ENCODE data around the gene PRSS35.
"Not testable (repeated sequence)": the region's sequence is repeated elsewhere in the genome, so short reads cannot be mapped to it uniquely, and the experiment has no call there.

The PRSS35 gene

DNA sequence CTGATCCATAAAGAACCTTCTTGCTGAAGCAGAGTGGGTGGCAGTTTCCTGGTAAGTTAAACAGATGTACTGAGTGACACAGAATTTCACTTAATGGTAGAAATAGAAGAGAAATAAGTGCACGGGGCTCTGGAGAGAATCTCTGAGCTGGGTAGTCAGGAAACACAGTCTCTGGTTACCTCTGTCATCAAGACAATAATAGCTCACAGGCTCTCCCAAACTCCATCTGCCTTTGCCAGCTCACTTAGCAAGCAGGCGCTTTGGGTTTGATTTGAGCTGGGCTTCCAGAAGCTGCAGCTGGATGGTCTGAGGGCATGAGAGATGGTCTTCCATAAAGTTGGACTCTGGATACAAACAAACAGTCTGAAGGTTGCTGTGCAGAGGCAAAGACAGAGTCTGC is 39.6 kb upstream of the PRSS35 start:
- TF ChIP-seq ELF4 (IDR thresholded peaks at IDR 0.05) (no peak), FOXA1 (IDR thresholded peaks at IDR 0.05) (no peak), FOXK2 (IDR thresholded peaks at IDR 0.05) (no peak), HDGF (IDR thresholded peaks at IDR 0.05; ENCODE audit: borderline replicate concordance) (no peak), SUZ12 (IDR thresholded peaks at IDR 0.05) (no peak), TARDBP (IDR thresholded peaks at IDR 0.05) (no peak), ARNT (IDR thresholded peaks at IDR 0.05) (no peak)
- ChIA-PET POLR2A (no interaction called here), CTCF (no interaction called here)
- no peak for DNase-seq (ENCODE audit: extremely low spot score)

DNA sequence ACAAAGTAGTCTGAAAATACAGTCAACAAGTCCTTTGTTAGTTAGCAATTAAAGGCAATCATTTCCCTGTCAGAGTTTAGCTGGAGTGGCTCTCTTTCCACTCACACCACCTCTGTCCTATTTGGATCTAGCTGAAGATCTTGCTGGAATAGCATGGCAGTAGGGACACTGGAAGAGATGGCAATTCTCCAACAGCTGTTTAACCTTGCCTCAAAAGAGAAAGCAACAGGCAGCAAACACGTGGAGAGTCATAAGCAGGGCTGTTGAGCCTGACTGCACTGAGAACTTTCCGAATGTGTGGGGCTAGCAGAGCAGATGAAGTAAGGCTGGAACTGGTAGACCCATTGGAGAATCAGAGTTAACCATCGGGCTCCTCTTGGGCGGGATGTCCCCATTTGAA is 38.0 kb upstream of the PRSS35 start:
- TF ChIP-seq CTBP1 (IDR thresholded peaks at IDR 0.05; ENCODE audit: borderline replicate concordance): no peak
- TF ChIP-seq TARDBP (IDR thresholded peaks at IDR 0.05): no peak
- no peak for TF ChIP-seq ARNT (IDR thresholded peaks at IDR 0.05)
- no peak for TF ChIP-seq NFRKB (IDR thresholded peaks at IDR 0.05)
- no peak for TF ChIP-seq FOXM1 (IDR thresholded peaks at IDR 0.05; ENCODE audit: borderline replicate concordance)
- TF ChIP-seq HDGF (IDR thresholded peaks at IDR 0.05; ENCODE audit: borderline replicate concordance): no peak
- TF ChIP-seq, protein P1, sequence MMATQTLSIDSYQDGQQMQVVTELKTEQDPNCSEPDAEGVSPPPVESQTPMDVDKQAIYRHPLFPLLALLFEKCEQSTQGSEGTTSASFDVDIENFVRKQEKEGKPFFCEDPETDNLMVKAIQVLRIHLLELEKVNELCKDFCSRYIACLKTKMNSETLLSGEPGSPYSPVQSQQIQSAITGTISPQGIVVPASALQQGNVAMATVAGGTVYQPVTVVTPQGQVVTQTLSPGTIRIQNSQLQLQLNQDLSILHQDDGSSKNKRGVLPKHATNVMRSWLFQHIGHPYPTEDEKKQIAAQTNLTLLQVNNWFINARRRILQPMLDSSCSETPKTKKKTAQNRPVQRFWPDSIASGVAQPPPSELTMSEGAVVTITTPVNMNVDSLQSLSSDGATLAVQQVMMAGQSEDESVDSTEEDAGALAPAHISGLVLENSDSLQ (IDR thresholded peaks at IDR 0.05): no peak
- ChIA-PET CTCF (no interaction called here), POLR2A (no interaction called here)

DNA sequence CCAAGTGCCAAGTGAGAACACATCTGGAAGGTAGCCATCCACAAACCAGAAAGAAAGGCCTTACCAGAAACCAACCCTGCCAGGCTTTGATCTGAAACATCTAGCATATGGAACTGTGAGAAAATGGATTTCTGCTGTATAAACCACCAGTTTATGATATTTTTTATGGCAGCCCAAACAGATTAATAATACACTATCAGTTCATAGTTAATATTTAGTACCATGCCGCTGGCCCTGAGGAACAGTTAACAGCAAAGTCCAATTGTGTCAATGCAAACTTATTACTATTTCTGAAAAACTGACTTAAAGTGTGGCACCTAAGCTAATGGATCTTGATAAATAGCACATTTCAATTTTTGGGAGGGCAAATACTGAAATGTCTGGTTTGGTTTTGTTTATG is 35.4 kb upstream of the PRSS35 start:
- POLR2A ChIA-PET: no interaction called here
- TF ChIP-seq FOXA1 (IDR thresholded peaks at IDR 0.05) (no peak), FOXK2 (IDR thresholded peaks at IDR 0.05) (no peak), BHLHE40 (IDR thresholded peaks at IDR 0.05; ENCODE audit: borderline replicate concordance) (no peak), L3MBTL2 (conservative IDR thresholded peaks at IDR 0.05) (no peak), NFRKB (IDR thresholded peaks at IDR 0.05) (no peak), SUZ12 (IDR thresholded peaks at IDR 0.05) (no peak), ELF4 (IDR thresholded peaks at IDR 0.05) (no peak), ARNT (IDR thresholded peaks at IDR 0.05) (no peak), CTBP1 (IDR thresholded peaks at IDR 0.05; ENCODE audit: borderline replicate concordance) (no peak)
- CTCF ChIA-PET: no interaction called here
- DNase-seq (ENCODE audit: extremely low spot score): no peak

More for the DNA sequence above, 38.0 kb upstream of the PRSS35 start:
- no peak for DNase-seq (ENCODE audit: extremely low spot score)

DNA sequence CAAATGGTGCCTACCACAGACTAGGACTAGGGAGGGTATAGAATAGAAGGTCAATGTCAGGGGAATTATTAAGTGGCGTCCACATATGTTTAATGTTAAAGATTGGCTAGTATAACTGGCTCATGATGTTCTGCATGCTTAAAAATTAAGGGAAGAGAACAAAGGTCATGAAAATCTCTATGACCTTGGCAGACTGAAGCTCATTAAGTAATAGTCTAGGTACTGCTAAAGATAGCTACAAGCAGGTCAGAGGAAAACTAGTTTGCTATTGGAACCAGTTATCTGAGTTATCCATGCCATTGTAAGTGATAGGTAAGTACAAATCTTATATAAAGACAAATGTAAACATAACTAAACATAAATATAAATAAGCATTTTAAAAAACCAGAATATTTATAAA is 32.9 kb upstream of the PRSS35 start:
- DNase-seq (ENCODE audit: extremely low spot score): no peak
- POLR2A ChIA-PET: no interaction called here
- CTCF ChIA-PET: interaction anchor here (1.2 to 1.3 kb wide), 2 partner anchors 32 to 33 kb away, joined by 3 read pairs; partner anchors contain the start of gene PRSS35
- TF ChIP-seq NFRKB (IDR thresholded peaks at IDR 0.05) (no peak), L3MBTL2 (conservative IDR thresholded peaks at IDR 0.05) (no peak)

DNA sequence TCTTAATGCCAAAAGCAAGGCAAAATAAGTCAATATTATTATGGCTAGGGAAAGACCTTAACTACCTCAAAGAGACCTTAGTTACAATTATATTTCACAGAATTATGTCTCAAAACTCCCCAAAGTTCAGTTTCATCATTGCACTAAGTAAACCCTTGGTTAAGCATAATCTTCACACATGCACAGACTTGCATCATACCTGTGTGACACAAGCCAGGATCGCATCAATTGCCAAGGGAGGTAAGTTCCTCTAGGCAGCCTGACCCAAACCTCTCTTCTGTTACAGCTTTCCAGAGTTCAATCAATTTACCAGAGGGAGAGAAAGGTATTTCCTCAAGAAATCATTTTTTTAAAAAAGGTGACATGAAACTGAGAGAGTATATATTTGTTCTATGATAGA is 31.9 kb upstream of the PRSS35 start:
- ChIA-PET POLR2A (no interaction called here), CTCF (interaction anchor here (1.2 to 1.3 kb wide), 2 partner anchors 31 to 32 kb away, joined by 3 read pairs; partner anchors contain the start of gene PRSS35)
- TF ChIP-seq ZNF384 (IDR thresholded peaks at IDR 0.05) (no peak), FOXM1 (IDR thresholded peaks at IDR 0.05; ENCODE audit: borderline replicate concordance) (no peak), ARNT (IDR thresholded peaks at IDR 0.05) (no peak), HDGF (IDR thresholded peaks at IDR 0.05; ENCODE audit: borderline replicate concordance) (no peak), ELF4 (IDR thresholded peaks at IDR 0.05) (no peak), BHLHE40 (IDR thresholded peaks at IDR 0.05; ENCODE audit: borderline replicate concordance) (no peak), SP1 (IDR thresholded peaks at IDR 0.05) (no peak), FOXA1 (IDR thresholded peaks at IDR 0.05) (no peak), L3MBTL2 (conservative IDR thresholded peaks at IDR 0.05) (no peak), NFRKB (IDR thresholded peaks at IDR 0.05) (no peak), SUZ12 (IDR thresholded peaks at IDR 0.05) (no peak), LEF1 (IDR thresholded peaks at IDR 0.05; ENCODE audit: borderline replicate concordance) (no peak), FOXK2 (IDR thresholded peaks at IDR 0.05) (no peak), TARDBP (IDR thresholded peaks at IDR 0.05) (no peak), CTBP1 (IDR thresholded peaks at IDR 0.05; ENCODE audit: borderline replicate concordance) (no peak)
- TF ChIP-seq, protein P1 (IDR thresholded peaks at IDR 0.05): no peak
- no peak for DNase-seq (ENCODE audit: extremely low spot score)

DNA sequence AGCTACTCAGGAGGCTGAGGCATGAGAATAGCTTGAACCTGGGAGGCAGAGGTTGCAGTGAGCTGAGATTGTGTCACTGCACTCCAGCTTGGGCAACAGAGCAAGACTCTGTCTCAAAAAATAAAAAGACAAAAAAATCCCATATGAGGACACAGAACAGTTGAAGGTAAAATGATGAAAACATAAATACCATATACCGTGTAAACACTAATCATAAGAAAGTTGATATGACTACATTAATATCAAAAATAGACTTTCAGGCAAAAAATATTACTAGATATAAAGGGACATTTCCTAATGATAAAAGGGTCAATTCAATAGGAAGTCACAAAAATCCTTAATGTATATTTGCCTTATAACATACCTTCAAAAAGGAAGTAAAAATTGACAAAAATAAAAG is 30.4 kb upstream of the PRSS35 start:
- DNase-seq (ENCODE audit: extremely low spot score); CTCF ChIA-PET; POLR2A ChIA-PET: not testable (repeated sequence)

DNA sequence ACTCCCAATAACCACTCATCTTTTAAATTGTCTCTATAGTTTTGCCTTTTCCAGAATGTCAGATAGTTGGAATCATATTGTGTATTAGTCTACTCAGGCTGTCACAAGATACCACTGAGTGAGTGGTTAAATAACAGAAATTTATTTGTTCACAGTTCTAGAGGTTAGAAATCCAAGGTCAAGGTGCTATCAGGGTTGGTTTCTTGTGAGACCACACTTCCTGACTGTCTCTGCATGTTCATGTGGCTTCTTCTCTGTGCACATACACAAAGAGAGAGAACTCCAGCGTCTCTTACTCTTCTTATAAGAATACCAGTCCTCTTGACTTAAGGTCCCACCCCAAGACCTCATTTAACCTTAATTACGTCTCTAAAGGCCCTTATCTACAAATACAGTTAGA is 23.9 kb upstream of the PRSS35 start:
- ChIA-PET POLR2A (no interaction called here), CTCF (no interaction called here)
- TF ChIP-seq FOXA1 (IDR thresholded peaks at IDR 0.05) (no peak), ZNF384 (IDR thresholded peaks at IDR 0.05) (no peak), ARNT (IDR thresholded peaks at IDR 0.05) (no peak), NFRKB (IDR thresholded peaks at IDR 0.05) (no peak), BHLHE40 (IDR thresholded peaks at IDR 0.05; ENCODE audit: borderline replicate concordance) (no peak), L3MBTL2 (conservative IDR thresholded peaks at IDR 0.05) (no peak), ELF4 (IDR thresholded peaks at IDR 0.05) (no peak), FOXM1 (IDR thresholded peaks at IDR 0.05; ENCODE audit: borderline replicate concordance) (no peak), SP1 (IDR thresholded peaks at IDR 0.05) (no peak), FOXK2 (IDR thresholded peaks at IDR 0.05) (no peak), LEF1 (IDR thresholded peaks at IDR 0.05; ENCODE audit: borderline replicate concordance) (no peak), HDGF (IDR thresholded peaks at IDR 0.05; ENCODE audit: borderline replicate concordance) (no peak)
- no peak for DNase-seq (ENCODE audit: extremely low spot score)

DNA sequence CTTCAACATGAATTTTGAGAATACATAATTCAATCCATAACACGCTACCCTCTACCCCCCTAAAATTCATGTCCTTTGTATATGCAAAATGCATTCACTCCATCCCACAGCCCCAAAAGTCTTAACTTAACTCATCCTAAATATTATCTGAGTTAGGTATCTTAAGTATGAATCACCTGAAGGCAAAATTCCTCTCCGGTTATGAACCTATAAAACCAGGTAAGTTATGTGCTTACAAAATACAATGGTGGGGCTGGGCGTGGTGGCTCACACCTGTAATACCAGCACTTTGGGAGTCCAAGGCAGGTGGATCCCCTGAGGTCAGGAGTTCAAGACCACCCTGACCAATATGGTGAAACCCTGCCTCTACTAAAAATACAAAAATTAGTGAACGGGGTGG is 23.5 kb upstream of the PRSS35 start:
- TF ChIP-seq CTBP1 (IDR thresholded peaks at IDR 0.05; ENCODE audit: borderline replicate concordance): no peak
- TF ChIP-seq ELF4 (IDR thresholded peaks at IDR 0.05): no peak
- no peak for TF ChIP-seq FOXM1 (IDR thresholded peaks at IDR 0.05; ENCODE audit: borderline replicate concordance)
- TF ChIP-seq LEF1 (IDR thresholded peaks at IDR 0.05; ENCODE audit: borderline replicate concordance): no peak
- TF ChIP-seq L3MBTL2 (conservative IDR thresholded peaks at IDR 0.05): no peak
- TF ChIP-seq TARDBP (IDR thresholded peaks at IDR 0.05): no peak
- TF ChIP-seq ZNF384 (IDR thresholded peaks at IDR 0.05): no peak
- TF ChIP-seq HDGF (IDR thresholded peaks at IDR 0.05; ENCODE audit: borderline replicate concordance): no peak
- no peak for TF ChIP-seq ARNT (IDR thresholded peaks at IDR 0.05)
- no peak for TF ChIP-seq FOXA1 (IDR thresholded peaks at IDR 0.05)
- TF ChIP-seq, protein P1 (IDR thresholded peaks at IDR 0.05): no peak
- no peak for TF ChIP-seq SP1 (IDR thresholded peaks at IDR 0.05)
- TF ChIP-seq SUZ12 (IDR thresholded peaks at IDR 0.05): no peak
- no peak for TF ChIP-seq FOXK2 (IDR thresholded peaks at IDR 0.05)
- TF ChIP-seq NFRKB (IDR thresholded peaks at IDR 0.05): no peak
- TF ChIP-seq BHLHE40 (IDR thresholded peaks at IDR 0.05; ENCODE audit: borderline replicate concordance): no peak
- POLR2A ChIA-PET: no interaction called here
- CTCF ChIA-PET: no interaction called here
- DNase-seq (ENCODE audit: extremely low spot score): no peak
